PC-9 (cell line): ENCODE results near the gene FADS6. TPM values are rescaled to one million over a fixed set of nuclear protein-coding genes. Genes with fewer than 3 reads are reported as not detected.

Experiments
- BruUV-seq: library from RNA; stranded (reverse); fragments of 400-500 nt; replicated peaks from 2 replicates; lab custom pipeline; 2021; lab: Mats Ljungman, UMichigan
- CTCF ChIA-PET: fragments of 300-600 bp; sonication (Branson Sonifier 250); formaldehyde crosslinking; loops from one replicate; lab custom pipeline; 2022; ENCODE audit warnings: antibody characterized with exemption; lab: Charles Lee
- POLR2A ChIA-PET: fragments of 300-600 bp; sonication (Branson Sonifier 250); formaldehyde crosslinking; loops from one replicate; lab custom pipeline; 2022; ENCODE audit warnings: antibody characterized with exemption; ENCODE audit not compliant: unreplicated experiment; lab: Charles Lee
- DNase-seq, 2 experiments: peaks; one replicate each; pipeline versions ENCODE4 v3.0.0 to v3.0.0-alpha.2; 2015 to 2022; ENCODE audit warnings: mixed read lengths in 1 of 2
- H2AFZ ChIP-seq: fragments of 200-600 bp; sonication (generic); 2 replicates; pipeline ENCODE4 v1.8.1; 2017; ENCODE audit warnings: antibody characterized with exemption
- H3F3A ChIP-seq: fragments of 200-600 bp; sonication (generic); 2 replicates; pipeline ENCODE4 v1.8.1; 2017; ENCODE audit warnings: antibody characterized with exemption, mild to moderate bottlenecking, low read depth; ENCODE audit not compliant: insufficient read depth
- H3K27ac ChIP-seq: fragments of 200-600 bp; sonication (generic); 2 replicates; pipeline ENCODE4 v1.6.1; 2016; ENCODE audit warnings: mixed run types
- H3K27me3 ChIP-seq: fragments of 200-600 bp; sonication (generic); 2 replicates; pipeline ENCODE4 v1.6.1; 2016; ENCODE audit warnings: low read depth, mixed run types; ENCODE audit not compliant: insufficient read depth
- H3K36me3 ChIP-seq: fragments of 200-600 bp; sonication (generic); 2 replicates; pipeline ENCODE4 v1.6.1; 2016; ENCODE audit warnings: low read depth, mixed run types
- H3K4me1 ChIP-seq: fragments of 200-600 bp; sonication (generic); replicated peaks from 2 replicates; pipeline ENCODE4 v1.6.1; 2016; ENCODE audit warnings: mixed run types; ENCODE audit not compliant: insufficient read depth
- H3K4me2 ChIP-seq: fragments of 200-600 bp; sonication (generic); 2 replicates; pipeline ENCODE4 v1.6.1; 2017; ENCODE audit warnings: mixed run types
- H3K4me3 ChIP-seq: fragments of 200-600 bp; sonication (generic); 2 replicates; pipeline ENCODE4 v1.6.1; 2016; ENCODE audit warnings: mixed run types
- H3K79me2 ChIP-seq: fragments of 200-600 bp; sonication (generic); 2 replicates; pipeline ENCODE4 v1.6.1; 2017; ENCODE audit warnings: low read depth, mixed run types
- H3K9me2 ChIP-seq: fragments of 200-600 bp; sonication (generic); 2 replicates; pipeline ENCODE4 v1.8.1; 2017; ENCODE audit warnings: mild to moderate bottlenecking; ENCODE audit not compliant: insufficient read depth
- H3K9me3 ChIP-seq: fragments of 200-600 bp; sonication (generic); 2 replicates; pipeline ENCODE4 v1.8.1; 2016; ENCODE audit warnings: low read depth; ENCODE audit not compliant: insufficient read depth
- H4K20me1 ChIP-seq: fragments of 200-600 bp; sonication (generic); 2 replicates; pipeline ENCODE4 v1.8.1; 2017; ENCODE audit not compliant: insufficient read depth
- CTCF ChIP-seq: fragments of 200-600 bp; sonication (generic); conservative IDR thresholded peaks from 2 replicates; pipeline ENCODE4 v1.6.1; 2017; ENCODE audit warnings: mixed run types, antibody characterized with exemption, mild to moderate bottlenecking, moderate library complexity
- EZH2 ChIP-seq: fragments of 200-600 bp; sonication (generic); IDR thresholded peaks from 2 replicates; pipeline ENCODE4 v1.8.0; 2017; ENCODE audit warnings: antibody characterized with exemption, low read depth
- intact Hi-C: fragments of 100-400 bp; cut with micrococcal nuclease; formaldehyde crosslinking; loops from one replicate; pipeline ENCODE4 v1.10.0; 2022; ENCODE audit not compliant: unreplicated experiment
- total RNA-seq: library from RNA; stranded (reverse); gene quantifications from 2 replicates; pipeline ENCODE4 v1.2.3, GENCODE V29; 2021

FADS6 gene
- total RNA-seq, 1 experiment from 2014 or later: not detected

- ChIA-PET CTCF (interaction anchor here (0.7 to 1.1 kb wide), 2 partner anchors 202 to 597 kb away, joined by 3 read pairs; partner anchors contain the start of gene TMEM94), POLR2A (no interaction called here)
- intact Hi-C loops: no loop called here
- Histone ChIP-seq H3K4me1 (no peaks in the 10 kb centered on the region), H4K20me1 (no peaks in the 10 kb centered on the region), H3K9me2 (no peaks in the 10 kb centered on the region), H3K4me3 (no peak within 1 kb of the TSS), H3K27ac (no peak within 1 kb of the TSS), H3K9me3 (no peaks in the 10 kb centered on the region), H3F3A (peaks cover 2% of the 10 kb centered on the region; the same call in 1 of the 2 replicates), H3K4me2 (no peak within 1 kb of the TSS), H3K36me3 (no peaks in the 10 kb centered on the region), H3K79me2 (no peaks in the 10 kb centered on the region), H3K27me3 (peaks cover 48% of the 10 kb centered on the region), H2AFZ (no peak within 1 kb of the TSS)
- BruUV-seq: no TSS peak
- no peak for DNase-seq
- TF ChIP-seq CTCF (no peak), EZH2 (no peak)
Measured at GRCh38 chr17:74859459-74860228, 33.8 kb downstream of the FADS6 start, which contains the start of gene GRIN2C. TSS of gene GRIN2C (minus strand) at chr17:74859885. CDS start at chr17:74855092, 4,793 bp downstream.

- H3K27me3 ChIP-seq: peaks cover 55% of the 10 kb centered on the region
- POLR2A ChIA-PET: no interaction called here
- H3K9me2 ChIP-seq: no peaks in the 10 kb centered on the region
Measured at GRCh38 chr17:74858672-74859458, 34.6 kb downstream of the FADS6 start.

More at GRCh38 chr17:74858672-74859458, 34.6 kb downstream of the FADS6 start:
- TF ChIP-seq CTCF (no peak), EZH2 (no peak)
- H3K79me2 ChIP-seq: no peaks in the 10 kb centered on the region
- peaks cover 2% of the 10 kb centered on the region; the same call in 1 of the 2 replicates for H3F3A ChIP-seq
- H3K27ac ChIP-seq: no peak overlapping the region
- H3K4me3 ChIP-seq: no peak overlapping the region
- H4K20me1 ChIP-seq: no peaks in the 10 kb centered on the region
- no peak overlapping the region for H2AFZ ChIP-seq
- H3K36me3 ChIP-seq: no peaks in the 10 kb centered on the region
- CTCF ChIA-PET: interaction anchor here (0.5 to 1.1 kb wide), 4 partner anchors 9 to 201 kb away, joined by 3 to 13 read pairs (median 4); no protein-coding TSS in a partner anchor
- no peaks in the 10 kb centered on the region for H3K4me1 ChIP-seq
- no peaks in the 10 kb centered on the region for H3K9me3 ChIP-seq
- H3K4me2 ChIP-seq: no peak overlapping the region
- BruUV-seq: no TSS peak
- intact Hi-C loops: no loop called here
- no peak for DNase-seq
